SK-N-DZ (cell line): Measurements from ENCODE around the gene DNAJB6.

ENCODE experiments used
- DNase-seq: peaks from one replicate; pipeline ENCODE4 v3.0.0-alpha.2; 2015; ENCODE audit warnings: low spot score

Gene DNAJB6

GRCh38 chr7:157465891-157466866, 129.4 kb downstream of the DNAJB6 start:
- no peak for DNase-seq

GRCh38 chr7:157466867-157467261, 130.1 kb downstream of the DNAJB6 start:
- no peak for DNase-seq
